DND-41 (cell line): ENCODE measurements around the gene NRROS.

Source experiments
- ATAC-seq: fragments of 200-7000 bp; cut with Tn5 transposase; 3 replicates; pipeline ENCODE4 v1.9.1; 2021; ENCODE audit warnings: low read depth; ENCODE audit not compliant: insufficient read depth
- DNase-seq: peaks from one replicate; pipeline ENCODE4 v3.0.0-alpha.2; 2020
- H2AFZ ChIP-seq: 2 replicates; pipeline ENCODE4 v1.6.0; 2012; ENCODE audit warnings: low read depth, low read length
- H3K27ac ChIP-seq: 2 replicates; pipeline ENCODE4 v1.5.1; 2012; ENCODE audit warnings: low read length, inconsistent platforms
- H3K27me3 ChIP-seq: fragments of 200-600 bp; sonication (generic); 2 replicates; pipeline ENCODE4 v1.6.0; 2012; ENCODE audit warnings: low read length, mild to moderate bottlenecking, inconsistent platforms; ENCODE audit not compliant: insufficient read depth, poor library complexity
- H3K36me3 ChIP-seq: 2 replicates; pipeline ENCODE4 v1.5.1; 2012; ENCODE audit warnings: low read length, inconsistent platforms; ENCODE audit not compliant: insufficient read depth
- H3K4me1 ChIP-seq: 2 replicates; pipeline ENCODE4 v1.5.1; 2012; ENCODE audit warnings: mild to moderate bottlenecking, low read length; ENCODE audit not compliant: insufficient read depth
- H3K4me2 ChIP-seq: 2 replicates; pipeline ENCODE4 v1.6.0; 2012; ENCODE audit warnings: mild to moderate bottlenecking, moderate library complexity, low read length, inconsistent platforms; ENCODE audit not compliant: insufficient read depth
- H3K4me3 ChIP-seq, 2 experiments: fragments of 200-600 bp in 1 of 2; shearing (Covaris generic) in 1 of 2; 2 replicates each; pipeline ENCODE4 v1.5.1; 2012 to 2016; ENCODE audit warnings: inconsistent platforms in 2 of 2, low read length in 2 of 2, mild to moderate bottlenecking in 2 of 2, low read depth in 1 of 2, moderate library complexity in 1 of 2
- H3K79me2 ChIP-seq: 2 replicates; pipeline ENCODE4 v1.6.0; 2012; ENCODE audit warnings: low read length, inconsistent platforms; ENCODE audit not compliant: insufficient read depth
- H3K9ac ChIP-seq: 2 replicates; pipeline ENCODE4 v1.6.0; 2012; ENCODE audit warnings: low read depth, mild to moderate bottlenecking, inconsistent platforms, low read length, moderate library complexity
- H3K9me3 ChIP-seq: 2 replicates; pipeline ENCODE4 v1.5.1; 2012; ENCODE audit warnings: low read length, moderate library complexity, mild to moderate bottlenecking, inconsistent platforms; ENCODE audit not compliant: insufficient read depth, severe bottlenecking
- H4K20me1 ChIP-seq: 2 replicates; pipeline ENCODE4 v1.6.0; 2012; ENCODE audit warnings: low read length; ENCODE audit not compliant: insufficient read depth
- CTCF ChIP-seq: IDR thresholded peaks from 2 replicates; pipeline ENCODE4 v1.5.1; 2012; ENCODE audit warnings: borderline replicate concordance, low read length, moderate library complexity, mild to moderate bottlenecking; ENCODE audit not compliant: poor library complexity, severe bottlenecking; ENCODE audit errors: extremely low read depth
- EZH2 ChIP-seq: IDR thresholded peaks from 3 replicates; pipeline ENCODE4 v1.6.1; 2012; ENCODE audit warnings: borderline replicate concordance, low read depth, mild to moderate bottlenecking, moderate library complexity, low read length, inconsistent platforms; ENCODE audit not compliant: severe bottlenecking

NRROS gene

GRCh38 chr3:196661400-196661799, 21.9 kb downstream of the NRROS start:
- H3K27ac ChIP-seq, result no peak overlapping the region
- DNase-seq, result no peak
- no peak overlapping the region for H2AFZ ChIP-seq
- no peak for TF ChIP-seq EZH2
- TF ChIP-seq CTCF, result no peak
- H3K9me3 ChIP-seq, result no peaks in the 10 kb centered on the region
- peaks cover 58% of the 10 kb centered on the region for H4K20me1 ChIP-seq
- no peak overlapping the region for H3K4me2 ChIP-seq
- H3K4me1 ChIP-seq, result peaks cover 7% of the 10 kb centered on the region
- no peaks in the 10 kb centered on the region for H3K27me3 ChIP-seq
- peaks cover 44% of the 10 kb centered on the region for H3K79me2 ChIP-seq
- ATAC-seq, result no peak
- no peak overlapping the region for H3K9ac ChIP-seq
- peaks cover 75% of the 10 kb centered on the region for H3K36me3 ChIP-seq
- no peak overlapping the region for H3K4me3 ChIP-seq

- peaks cover 38% of the 10 kb centered on the region for H3K79me2 ChIP-seq
- H3K9ac ChIP-seq, result no peak overlapping the region
- H3K27ac ChIP-seq, result no peak overlapping the region
- TF ChIP-seq CTCF (no peak), EZH2 (no peak)
- H3K4me1 ChIP-seq, result peaks cover 7% of the 10 kb centered on the region
- peaks cover 55% of the 10 kb centered on the region for H4K20me1 ChIP-seq
- no peak overlapping the region for H2AFZ ChIP-seq
- no peak for ATAC-seq
- no peaks in the 10 kb centered on the region for H3K9me3 ChIP-seq
- no peak overlapping the region for H3K4me3 ChIP-seq
- no peaks in the 10 kb centered on the region for H3K27me3 ChIP-seq
- peaks cover 69% of the 10 kb centered on the region for H3K36me3 ChIP-seq
- DNase-seq, result no peak
- H3K4me2 ChIP-seq, result no peak overlapping the region
Observed at GRCh38 chr3:196662033-196662432, 22.5 kb downstream of the NRROS start.

GRCh38 chr3:196662711-196663571, 23.4 kb downstream of the NRROS start:
- Histone ChIP-seq H3K4me3 (no peak overlapping the region), H3K27me3 (no peaks in the 10 kb centered on the region), H3K9me3 (no peaks in the 10 kb centered on the region), H3K4me1 (peaks cover 7% of the 10 kb centered on the region), H4K20me1 (peaks cover 48% of the 10 kb centered on the region), H3K4me2 (no peak overlapping the region), H3K36me3 (peaks cover 60% of the 10 kb centered on the region), H3K9ac (no peak overlapping the region), H3K79me2 (peaks cover 29% of the 10 kb centered on the region), H3K27ac (peak overlapping the region; percentile 17; the same call in 1 of the 2 replicates), H2AFZ (no peak overlapping the region)
- DNase-seq, result peak; percentile 14
- TF ChIP-seq EZH2 (no peak), CTCF (no peak)
- ATAC-seq, result peak; percentile 29
